ENCODE results near the gene IFT27. TPM values are rescaled to one million over a fixed set of nuclear protein-coding genes. Genes with fewer than 3 reads are reported as not detected.
A peak's percentile ranks its signal among the peaks of the same experiment; 100 is the strongest.

Gene IFT27
- total RNA-seq, 2 donors from 2014 or later: 23.3 to 37.8 TPM

- Mint-ChIP-seq H3K4me3 (no peak overlapping the region), H3K27me3 (no peaks in the 10 kb centered on the region), H3K9me3 (no peaks in the 10 kb centered on the region), H3K36me3 (no peaks in the 10 kb centered on the region), H3K27ac (no peak overlapping the region), H3K4me1 (ENCODE audit: low read depth in 2 of 2) (peaks cover 5 to 9% of the 10 kb centered on the region in 2 donors)
- ATAC-seq (no peak), DNase-seq (ENCODE audit: low spot score) (peak; percentile 51)
Measured at GRCh38 chr22:36765943-36766450, 9.9 kb downstream of the IFT27 start.

GRCh38 chr22:36765131-36765942, 10.6 kb downstream of the IFT27 start:
- Mint-ChIP-seq H3K9me3 (no peaks in the 10 kb centered on the region), H3K27ac (no peak overlapping the region), H3K4me1 (ENCODE audit: low read depth in 2 of 2) (peaks cover 2% of the 10 kb centered on the region in 2 donors), H3K4me3 (no peak overlapping the region), H3K27me3 (no peaks in the 10 kb centered on the region), H3K36me3 (no peaks in the 10 kb centered on the region)
- DNase-seq (ENCODE audit: low spot score): peak; percentile 28
- ATAC-seq: no peak

GRCh38 chr22:36764641-36765040, 11.3 kb downstream of the IFT27 start:
- Mint-ChIP-seq H3K36me3 (no peaks in the 10 kb centered on the region), H3K27me3 (no peaks in the 10 kb centered on the region), H3K9me3 (no peaks in the 10 kb centered on the region), H3K4me3 (no peak overlapping the region), H3K27ac (no peak overlapping the region), H3K4me1 (ENCODE audit: low read depth in 2 of 2) (peaks cover 0 to 2% of the 10 kb centered on the region in 2 donors)
- ATAC-seq (no peak), DNase-seq (ENCODE audit: low spot score) (peak; percentile 47)

GRCh38 chr22:36764060-36764459, 11.9 kb downstream of the IFT27 start:
- Mint-ChIP-seq H3K27ac (no peak overlapping the region), H3K27me3 (no peaks in the 10 kb centered on the region), H3K4me1 (ENCODE audit: low read depth in 2 of 2) (peaks cover 0 to 2% of the 10 kb centered on the region in 2 donors), H3K9me3 (no peaks in the 10 kb centered on the region), H3K36me3 (no peaks in the 10 kb centered on the region), H3K4me3 (no peak overlapping the region)
- peak; percentile 12 for DNase-seq (ENCODE audit: low spot score)
- ATAC-seq: no peak

GRCh38 chr22:36763576-36763975, 12.3 kb downstream of the IFT27 start:
- no peak overlapping the region for H3K27ac Mint-ChIP-seq

GRCh38 chr22:36762687-36763260, 13.1 kb downstream of the IFT27 start:
- DNase-seq (ENCODE audit: low spot score) (peak; percentile 53), ATAC-seq (no peak)
- Mint-ChIP-seq H3K9me3 (no peaks in the 10 kb centered on the region), H3K36me3 (no peaks in the 10 kb centered on the region), H3K4me3 (no peak overlapping the region), H3K27ac (no peak overlapping the region), H3K27me3 (no peaks in the 10 kb centered on the region), H3K4me1 (ENCODE audit: low read depth in 2 of 2) (peaks cover 0 to 2% of the 10 kb centered on the region in 2 donors)

More at GRCh38 chr22:36763576-36763975, 12.3 kb downstream of the IFT27 start:
- Mint-ChIP-seq H3K4me1 (ENCODE audit: low read depth in 2 of 2) (peaks cover 0 to 2% of the 10 kb centered on the region in 2 donors), H3K9me3 (no peaks in the 10 kb centered on the region), H3K36me3 (no peaks in the 10 kb centered on the region), H3K27me3 (no peaks in the 10 kb centered on the region), H3K4me3 (no peak overlapping the region)
- ATAC-seq: no peak
- DNase-seq (ENCODE audit: low spot score): peak; percentile 8

GRCh38 chr22:36761553-36762240, 14.2 kb downstream of the IFT27 start:
- Mint-ChIP-seq H3K9me3 (no peaks in the 10 kb centered on the region), H3K4me3 (no peak overlapping the region), H3K27me3 (no peaks in the 10 kb centered on the region), H3K4me1 (ENCODE audit: low read depth in 2 of 2) (peaks cover 0 to 4% of the 10 kb centered on the region in 2 donors), H3K36me3 (no peaks in the 10 kb centered on the region), H3K27ac (no peak overlapping the region)
- ATAC-seq: no peak
- DNase-seq (ENCODE audit: low spot score): peak; percentile 53

GRCh38 chr22:36760786-36761185, 15.1 kb downstream of the IFT27 start:
- Mint-ChIP-seq H3K9me3 (no peaks in the 10 kb centered on the region), H3K27me3 (peaks cover 0 to under 1% of the 10 kb centered on the region in 2 donors), H3K27ac (no peak overlapping the region), H3K4me1 (ENCODE audit: low read depth in 2 of 2) (peaks cover 0 to 4% of the 10 kb centered on the region in 2 donors), H3K36me3 (no peaks in the 10 kb centered on the region), H3K4me3 (no peak overlapping the region)
- ATAC-seq (no peak), DNase-seq (ENCODE audit: low spot score) (no peak)

GRCh38 chr22:36759481-36760159, 16.3 kb downstream of the IFT27 start:
- H3K27me3 Mint-ChIP-seq: peaks cover 4 to 8% of the 10 kb centered on the region in 2 donors
- H3K9me3 Mint-ChIP-seq: no peaks in the 10 kb centered on the region
- H3K4me3 Mint-ChIP-seq: no peak overlapping the region
- no peak overlapping the region for H3K27ac Mint-ChIP-seq
- ATAC-seq (no peak), DNase-seq (ENCODE audit: low spot score) (no peak)
- no peaks in the 10 kb centered on the region for H3K36me3 Mint-ChIP-seq
- H3K4me1 Mint-ChIP-seq (ENCODE audit: low read depth in 2 of 2): peaks cover 0 to 4% of the 10 kb centered on the region in 2 donors

- Mint-ChIP-seq H3K27me3 (peaks cover 4 to 8% of the 10 kb centered on the region in 2 donors), H3K4me3 (no peak overlapping the region), H3K36me3 (no peaks in the 10 kb centered on the region), H3K9me3 (no peaks in the 10 kb centered on the region), H3K4me1 (ENCODE audit: low read depth in 2 of 2) (peaks cover 0 to 4% of the 10 kb centered on the region in 2 donors), H3K27ac (no peak overlapping the region)
- no peak for ATAC-seq
- no peak for DNase-seq (ENCODE audit: low spot score)
Measured at GRCh38 chr22:36758792-36759271, 17.1 kb downstream of the IFT27 start.

- H3K4me3 Mint-ChIP-seq: no peak overlapping the region
- ATAC-seq (peak; percentile 75 to 80), DNase-seq (ENCODE audit: low spot score) (peak; percentile 76)
- H3K9me3 Mint-ChIP-seq: no peaks in the 10 kb centered on the region
- peaks cover 0 to 4% of the 10 kb centered on the region in 2 donors for H3K4me1 Mint-ChIP-seq (ENCODE audit: low read depth in 2 of 2)
- H3K36me3 Mint-ChIP-seq: no peaks in the 10 kb centered on the region
- H3K27me3 Mint-ChIP-seq: peaks cover 11 to 16% of the 10 kb centered on the region in 2 donors
- H3K27ac Mint-ChIP-seq: no peak overlapping the region
Measured at GRCh38 chr22:36757668-36758211, 18.2 kb downstream of the IFT27 start.

- H3K9me3 Mint-ChIP-seq: no peaks in the 10 kb centered on the region
- peak; percentile 37 for DNase-seq (ENCODE audit: low spot score)
- H3K4me3 Mint-ChIP-seq: no peak overlapping the region
Measured at GRCh38 chr22:36756746-36757655, 18.9 kb downstream of the IFT27 start.

More at GRCh38 chr22:36756746-36757655, 18.9 kb downstream of the IFT27 start:
- H3K4me1 Mint-ChIP-seq (ENCODE audit: low read depth in 2 of 2): peaks cover 0 to 4% of the 10 kb centered on the region in 2 donors
- no peak overlapping the region for H3K27ac Mint-ChIP-seq
- no peak for ATAC-seq
- no peaks in the 10 kb centered on the region for H3K36me3 Mint-ChIP-seq
- peaks cover 15 to 19% of the 10 kb centered on the region in 2 donors for H3K27me3 Mint-ChIP-seq
